A549 (cell line): ENCODE measurements around the gene MGST2. TPM values are rescaled to one million over a fixed set of nuclear protein-coding genes. Genes with fewer than 3 reads are reported as not detected.

Experiments used
- ATAC-seq, 2 experiments: fragments of 200-7000 bp in 1 of 2; fragments of >200 bp in 1 of 2; cut with Nextera tagmentation in 1 of 2; cut with Tn5 transposase in 1 of 2; 3 replicates each; pipeline versions ENCODE4 v1.8.0 to v1.9.1; 2018 to 2020; ENCODE audit warnings: mild to moderate bottlenecking in 1 of 2, moderate library complexity in 1 of 2
- CTCF ChIA-PET: fragments of 300-600 bp; sonication (Branson Sonifier 250); formaldehyde crosslinking; extraction: SDS; loops from one replicate; lab custom pipeline; 2021; ENCODE audit warnings: antibody characterized with exemption, inconsistent platforms; lab: Yijun Ruan, JAX
- POLR2A ChIA-PET: fragments of 350-600 bp; formaldehyde crosslinking; extraction: SDS; loops from one replicate; lab custom pipeline; 2021; ENCODE audit warnings: antibody characterized with exemption, inconsistent platforms; lab: Yijun Ruan, JAX
- DNase-seq, 2 experiments: peaks; one replicate each; pipeline versions ENCODE4 v3.0.0 to v3.0.0-alpha.2; 2011 to 2016; ENCODE audit warnings: low read depth in 1 of 2, low spot score in 1 of 2
- FAIRE-seq: peaks from 2 replicates; lab custom pipeline; 2011; peaks lifted over from hg19 to GRCh38; lab: Jason Lieb, UNC
- H3K27ac ChIP-seq, 2 experiments: fragments of >200 bp; sonication (Bioruptor Twin); formaldehyde crosslinking; 3 replicates each; pipeline ENCODE4 v1.5.1; 2016 to 2017
- H3K4me1 ChIP-seq: fragments of >200 bp; sonication (Bioruptor Twin); formaldehyde crosslinking; 3 replicates; pipeline ENCODE4 v1.6.1; 2016
- H3K4me2 ChIP-seq: fragments of >200 bp; sonication (Bioruptor Twin); formaldehyde crosslinking; 3 replicates; pipeline ENCODE4 v1.6.1; 2016
- H3K4me3 ChIP-seq: fragments of >200 bp; sonication (Bioruptor Twin); formaldehyde crosslinking; 3 replicates; pipeline ENCODE4 v1.5.1; 2016
- H3K9me3 ChIP-seq: fragments of >200 bp; sonication (Bioruptor Twin); formaldehyde crosslinking; 3 replicates; pipeline ENCODE4 v1.6.1; 2016
- EHF ChIP-seq: fragments of 250-450 bp; sonication (Bioruptor Pico); IDR thresholded peaks from 2 replicates; pipeline ENCODE4 v1.5.0; 2020; ENCODE audit warnings: mild to moderate bottlenecking
- ESRRA ChIP-seq: fragments of 150-350 bp; IDR thresholded peaks from 2 replicates; pipeline ENCODE4 v1.6.1; 2014; ENCODE audit warnings: mild to moderate bottlenecking, low read length, borderline replicate concordance
- FOSB ChIP-seq: fragments of 250-450 bp; sonication (Bioruptor Pico); IDR thresholded peaks from 2 replicates; pipeline ENCODE4 v1.5.0; 2020; ENCODE audit warnings: mild to moderate bottlenecking, moderate library complexity
- HDAC2 ChIP-seq: fragments of 200-600 bp; sonication (generic); IDR thresholded peaks from 2 replicates; pipeline ENCODE4 v1.6.1; 2016
- HEYL ChIP-seq: fragments of 250-450 bp; sonication (Bioruptor Pico); IDR thresholded peaks from 2 replicates; pipeline ENCODE4 v1.8.0; 2021; ENCODE audit warnings: mild to moderate bottlenecking, moderate library complexity
- HOXB5 ChIP-seq: fragments of 250-450 bp; sonication (Bioruptor Pico); IDR thresholded peaks from 2 replicates; pipeline ENCODE4 v1.5.0; 2020; ENCODE audit warnings: mild to moderate bottlenecking, moderate library complexity
- JUN ChIP-seq, 2 experiments: fragments of >200 bp; sonication (Bioruptor Twin); formaldehyde crosslinking; IDR thresholded peaks; 2 replicates in 1 of 2; 3 replicates in 1 of 2; pipeline ENCODE4 v1.6.1; 2016 to 2017
- JUNB ChIP-seq: fragments of >200 bp; sonication (Bioruptor Twin); formaldehyde crosslinking; IDR thresholded peaks from 2 replicates; pipeline ENCODE4 v1.6.1; 2016
- KDM5A ChIP-seq: fragments of 200-600 bp; sonication (generic); IDR thresholded peaks from 2 replicates; pipeline ENCODE4 v1.6.1; 2016; ENCODE audit warnings: antibody characterized with exemption, mild to moderate bottlenecking
- MAFK ChIP-seq: fragments of 450-650 bp; IDR thresholded peaks from 2 replicates; pipeline ENCODE4 v1.6.1; 2014; ENCODE audit not compliant: partially characterized antibody
- NR3C1 ChIP-seq: fragments of >200 bp; sonication (Bioruptor Twin); formaldehyde crosslinking; IDR thresholded peaks from 3 replicates; pipeline ENCODE4 v1.6.1; 2017
- POLR2A ChIP-seq: IDR thresholded peaks from 2 replicates; pipeline ENCODE4 v1.6.1; 2012; ENCODE audit warnings: mild to moderate bottlenecking, low read length
- POLR2AphosphoS2 ChIP-seq: conservative IDR thresholded peaks from 2 replicates; pipeline ENCODE4 v1.6.1; 2012; ENCODE audit warnings: low read length, improper control_type of control experiment, inconsistent platforms
- RCOR1 ChIP-seq: fragments of 150-350 bp; IDR thresholded peaks from 2 replicates; pipeline ENCODE4 v1.6.1; 2014; ENCODE audit warnings: antibody characterized with exemption, low read length, low read depth
- SREBF2 ChIP-seq: fragments of 450-650 bp; IDR thresholded peaks from 2 replicates; pipeline ENCODE4 v1.6.1; 2014; ENCODE audit warnings: mild to moderate bottlenecking, moderate library complexity
- TP53 ChIP-seq: fragments of 250-450 bp; sonication (Bioruptor Pico); IDR thresholded peaks from 2 replicates; pipeline ENCODE4 v1.5.0; 2021; ENCODE audit warnings: mild to moderate bottlenecking, moderate library complexity
- ZSCAN20 ChIP-seq: fragments of 250-450 bp; sonication (Bioruptor Pico); IDR thresholded peaks from 2 replicates; pipeline ENCODE4 v1.8.0; 2022; ENCODE audit warnings: mild to moderate bottlenecking, moderate library complexity
- WGBS: methylation state at CpG from one replicate; pipeline ENCODE4 v1.1.6; 2017; ENCODE audit errors: missing lambda C conversion rate; 5-methylcytosine and 5-hydroxymethylcytosine counted together
- polyA plus RNA-seq, 4 experiments: library from polyadenylated mRNA; depleted of rRNA in 3 of 4; stranded (reverse); fragments of >200 nt; fragmentation: RNase III in 1 of 4; extraction: RNeasy Plus Mini Kit Qiagen cat#74134 plus additional on column Dnase treatment in 1 of 4; gene quantifications; 2 replicates in 3 of 4; 3 replicates in 1 of 4; pipeline ENCODE4 v1.2.3, GENCODE V29; 2011 to 2017
- TF ChIP-seq, protein P1 (sequence below): fragments of >200 bp; sonication (Bioruptor Twin); formaldehyde crosslinking; IDR thresholded peaks from 2 replicates; pipeline ENCODE4 v1.6.1; 2016
- TF ChIP-seq, protein P2 (sequence below): fragments of 250-450 bp; sonication (Bioruptor Pico); IDR thresholded peaks from 2 replicates; pipeline ENCODE4 v1.5.0; 2020; ENCODE audit warnings: low read depth, mild to moderate bottlenecking, moderate library complexity
- TF ChIP-seq, protein P3 (sequence below): fragments of 250-450 bp; sonication (Bioruptor Pico); IDR thresholded peaks from 2 replicates; pipeline ENCODE4 v1.5.0; 2021; ENCODE audit warnings: mild to moderate bottlenecking, moderate library complexity, borderline replicate concordance
- TF ChIP-seq, protein P4 (sequence below): fragments of 200-600 bp; sonication (generic); IDR thresholded peaks from 2 replicates; pipeline ENCODE4 v1.6.1; 2016; ENCODE audit warnings: antibody characterized with exemption, mild to moderate bottlenecking, moderate library complexity
- TF ChIP-seq, protein P5 (sequence below): fragments of 450-650 bp; IDR thresholded peaks from 2 replicates; pipeline ENCODE4 v1.6.1; 2014; ENCODE audit warnings: antibody characterized with exemption

The MGST2 gene
- polyA plus RNA-seq, 2 of the 4 experiments (the other 2 are of a cell fraction) = 44.0 to 62.1 TPM

DNA sequence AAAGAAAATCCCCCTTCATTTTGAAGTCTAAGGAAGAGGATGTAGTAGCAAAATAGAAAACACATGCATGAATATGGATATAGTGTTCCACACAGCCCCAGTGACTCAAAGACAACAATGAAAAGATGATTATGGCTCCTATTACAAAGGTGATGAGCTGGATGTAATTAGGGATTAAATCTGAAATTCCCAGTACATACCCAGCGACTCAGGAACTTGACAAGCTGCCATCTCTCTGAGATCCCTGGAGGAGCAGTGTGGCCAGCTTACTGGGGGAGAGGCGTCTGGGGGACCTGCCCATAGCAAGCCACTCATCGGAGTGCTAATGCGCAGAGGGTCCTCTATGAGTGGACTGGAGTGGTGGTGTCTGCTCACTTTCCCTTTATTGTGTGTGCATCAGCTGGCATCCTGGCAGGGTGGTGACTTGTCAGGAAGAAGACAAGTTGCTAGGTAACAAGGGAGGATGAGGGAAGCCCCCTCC is 42.7 kb upstream of the MGST2 start:
- TF ChIP-seq NR3C1 = no peak
- TF ChIP-seq ZSCAN20 (CRISPR knock-in tag) = no peak
- TF ChIP-seq ESRRA = no peak
- no peak for TF ChIP-seq JUN (IDR thresholded peaks at IDR 0.05)
- no peak for TF ChIP-seq HDAC2
- TF ChIP-seq HEYL (CRISPR knock-in tag) = no peak
- TF ChIP-seq, protein P1, sequence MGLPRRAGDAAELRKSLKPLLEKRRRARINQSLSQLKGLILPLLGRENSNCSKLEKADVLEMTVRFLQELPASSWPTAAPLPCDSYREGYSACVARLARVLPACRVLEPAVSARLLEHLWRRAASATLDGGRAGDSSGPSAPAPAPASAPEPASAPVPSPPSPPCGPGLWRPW = no peak
- Histone ChIP-seq H3K27ac (no peak overlapping the region), H3K4me3 (no peak overlapping the region), H3K9me3 (no peaks in the 10 kb centered on the region), H3K4me1 (no peaks in the 10 kb centered on the region), H3K4me2 (no peak overlapping the region)
- ATAC-seq = no peak
- no peak for FAIRE-seq
- WGBS = 57% methylated on average over 4 of the region's 4 CpGs
- ChIA-PET CTCF (interaction anchor here (0.9 to 1.5 kb wide), 2 partner anchors 11 to 19 kb away, joined by 7 to 8 read pairs; no protein-coding TSS in a partner anchor), POLR2A (no interaction called here)
- no peak for DNase-seq

DNA sequence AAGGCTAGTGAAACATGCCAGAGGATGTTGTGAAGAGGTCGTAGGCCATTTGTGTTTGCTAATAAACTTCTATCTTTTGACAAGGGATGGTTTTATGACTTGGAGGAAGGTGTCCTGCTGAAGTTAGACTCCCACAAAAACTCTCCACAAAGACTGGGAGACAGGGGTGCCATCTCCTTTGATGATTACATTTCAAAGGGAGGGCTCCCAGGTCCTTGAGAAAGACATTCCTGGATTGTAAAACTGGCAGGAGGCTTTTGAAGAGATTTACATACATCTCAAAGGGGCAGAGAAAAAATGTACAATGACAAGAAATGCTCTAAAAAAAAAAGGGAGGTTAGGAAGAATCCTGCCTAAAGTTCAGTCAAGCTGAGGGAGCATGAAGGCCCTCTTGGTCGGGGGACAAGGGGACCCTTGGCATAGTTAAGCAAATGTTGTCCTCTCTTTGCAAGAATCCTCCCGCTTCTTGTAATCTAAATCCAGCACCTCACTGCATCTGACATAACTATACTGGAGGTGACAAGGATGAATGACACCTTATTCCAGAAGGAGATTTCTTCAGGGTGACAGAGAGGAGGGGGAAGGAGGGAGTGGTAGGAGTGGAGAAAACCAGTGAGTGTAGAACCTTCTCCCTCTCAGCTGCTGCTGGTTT is 41.1 kb upstream of the MGST2 start:
- no peak for FAIRE-seq
- POLR2A ChIA-PET = no interaction called here
- H3K9me3 ChIP-seq = no peaks in the 10 kb centered on the region
- TF ChIP-seq, protein P2, sequence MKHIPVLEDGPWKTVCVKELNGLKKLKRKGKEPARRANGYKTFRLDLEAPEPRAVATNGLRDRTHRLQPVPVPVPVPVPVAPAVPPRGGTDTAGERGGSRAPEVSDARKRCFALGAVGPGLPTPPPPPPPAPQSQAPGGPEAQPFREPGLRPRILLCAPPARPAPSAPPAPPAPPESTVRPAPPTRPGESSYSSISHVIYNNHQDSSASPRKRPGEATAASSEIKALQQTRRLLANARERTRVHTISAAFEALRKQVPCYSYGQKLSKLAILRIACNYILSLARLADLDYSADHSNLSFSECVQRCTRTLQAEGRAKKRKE (CRISPR knock-in tag) = no peak
- TF ChIP-seq RCOR1 = no peak
- TF ChIP-seq, protein P1 = no peak
- TF ChIP-seq NR3C1 = no peak
- TF ChIP-seq TP53 = no peak
- no peak for TF ChIP-seq FOSB (CRISPR knock-in tag)
- TF ChIP-seq, all 56 proteins: peak for 0
- H3K4me1 ChIP-seq = no peaks in the 10 kb centered on the region
- WGBS = 62% methylated on average over 3 of the region's 3 CpGs
- no peak overlapping the region for H3K27ac ChIP-seq
- CTCF ChIA-PET = interaction anchor here (1.0 to 2.1 kb wide), 3 partner anchors 9 to 33 kb away, joined by 3 to 6 read pairs (median 3); no protein-coding TSS in a partner anchor
- ATAC-seq (no peak), DNase-seq (no peak)
- no peak overlapping the region for H3K4me2 ChIP-seq
- no peak overlapping the region for H3K4me3 ChIP-seq

DNA sequence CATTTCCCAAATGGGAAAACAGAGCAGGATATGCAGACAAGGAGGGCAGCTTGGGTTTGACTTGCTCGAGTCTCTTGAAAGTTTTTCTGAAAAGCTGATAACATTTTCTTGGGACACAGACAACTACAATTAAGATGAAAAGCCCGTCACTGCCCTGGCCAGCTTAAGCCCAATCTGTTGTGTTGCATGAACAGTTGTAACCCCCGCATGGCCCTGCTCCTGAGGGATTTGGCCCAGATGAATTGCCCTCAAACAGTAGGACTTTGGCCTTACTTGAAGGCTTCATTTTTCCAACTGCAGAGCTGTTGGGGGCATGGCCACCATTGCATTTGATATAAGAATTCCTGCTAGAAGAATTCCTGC is 40.5 kb upstream of the MGST2 start:
- TF ChIP-seq POLR2A (no peak), RCOR1 (no peak), HOXB5 (CRISPR knock-in tag) (no peak)
- Histone ChIP-seq H3K27ac (no peak overlapping the region), H3K4me2 (no peak overlapping the region), H3K4me3 (no peak overlapping the region), H3K9me3 (no peaks in the 10 kb centered on the region), H3K4me1 (no peaks in the 10 kb centered on the region)
- CTCF ChIA-PET = interaction anchor here (1.0 to 2.1 kb wide), 5 partner anchors 9 to 43 kb away, joined by 3 to 6 read pairs (median 5); no protein-coding TSS in a partner anchor
- DNase-seq (no peak), FAIRE-seq (no peak), ATAC-seq (no peak)
- WGBS = 90% methylated on average over 3 of the region's 3 CpGs
- POLR2A ChIA-PET = no interaction called here

DNA sequence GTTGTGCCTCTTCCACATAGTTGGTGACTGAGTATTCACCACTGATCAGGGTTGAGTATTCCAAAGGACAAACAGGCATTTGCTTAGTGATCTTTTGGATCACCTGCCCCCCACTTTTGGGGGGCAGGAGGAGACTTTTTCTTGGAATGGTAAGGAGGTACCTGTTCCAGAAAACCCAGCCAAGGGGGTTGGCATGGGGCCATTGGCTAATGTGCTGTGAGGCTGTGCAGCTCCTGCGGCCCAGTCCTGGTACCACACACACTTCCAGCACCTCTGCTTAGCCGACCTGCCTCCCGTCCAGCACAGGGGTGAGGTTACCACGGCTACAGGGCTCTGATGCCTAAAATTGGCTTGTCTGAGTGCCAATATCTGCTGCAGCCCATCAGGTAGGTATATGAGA is 40.1 kb upstream of the MGST2 start:
- Histone ChIP-seq H3K27ac (no peak overlapping the region), H3K9me3 (no peaks in the 10 kb centered on the region), H3K4me3 (no peak overlapping the region), H3K4me1 (no peaks in the 10 kb centered on the region), H3K4me2 (no peak overlapping the region)
- DNase-seq = no peak
- ATAC-seq = no peak
- FAIRE-seq = no peak
- POLR2A ChIA-PET = no interaction called here
- 65% methylated on average over 4 of the region's 4 CpGs for WGBS
- CTCF ChIA-PET = interaction anchor here (1.0 to 4.8 kb wide), 8 partner anchors 8 to 128 kb away, joined by 3 to 16 read pairs (median 5); no protein-coding TSS in a partner anchor
- TF ChIP-seq KDM5A (no peak), ESRRA (no peak), EHF (no peak), JUN (IDR thresholded peaks at IDR 0.05) (no peak), SREBF2 (no peak), POLR2AphosphoS2 (no peak), POLR2A (no peak), JUNB (no peak), MAFK (no peak)
- TF ChIP-seq, protein P3, sequence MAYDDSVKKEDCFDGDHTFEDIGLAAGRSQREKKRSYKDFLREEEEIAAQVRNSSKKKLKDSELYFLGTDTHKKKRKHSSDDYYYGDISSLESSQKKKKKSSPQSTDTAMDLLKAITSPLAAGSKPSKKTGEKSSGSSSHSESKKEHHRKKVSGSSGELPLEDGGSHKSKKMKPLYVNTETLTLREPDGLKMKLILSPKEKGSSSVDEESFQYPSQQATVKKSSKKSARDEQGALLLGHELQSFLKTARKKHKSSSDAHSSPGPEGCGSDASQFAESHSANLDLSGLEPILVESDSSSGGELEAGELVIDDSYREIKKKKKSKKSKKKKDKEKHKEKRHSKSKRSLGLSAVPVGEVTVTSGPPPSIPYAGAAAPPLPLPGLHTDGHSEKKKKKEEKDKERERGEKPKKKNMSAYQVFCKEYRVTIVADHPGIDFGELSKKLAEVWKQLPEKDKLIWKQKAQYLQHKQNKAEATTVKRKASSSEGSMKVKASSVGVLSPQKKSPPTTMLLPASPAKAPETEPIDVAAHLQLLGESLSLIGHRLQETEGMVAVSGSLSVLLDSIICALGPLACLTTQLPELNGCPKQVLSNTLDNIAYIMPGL = no peak
- TF ChIP-seq, protein P4, sequence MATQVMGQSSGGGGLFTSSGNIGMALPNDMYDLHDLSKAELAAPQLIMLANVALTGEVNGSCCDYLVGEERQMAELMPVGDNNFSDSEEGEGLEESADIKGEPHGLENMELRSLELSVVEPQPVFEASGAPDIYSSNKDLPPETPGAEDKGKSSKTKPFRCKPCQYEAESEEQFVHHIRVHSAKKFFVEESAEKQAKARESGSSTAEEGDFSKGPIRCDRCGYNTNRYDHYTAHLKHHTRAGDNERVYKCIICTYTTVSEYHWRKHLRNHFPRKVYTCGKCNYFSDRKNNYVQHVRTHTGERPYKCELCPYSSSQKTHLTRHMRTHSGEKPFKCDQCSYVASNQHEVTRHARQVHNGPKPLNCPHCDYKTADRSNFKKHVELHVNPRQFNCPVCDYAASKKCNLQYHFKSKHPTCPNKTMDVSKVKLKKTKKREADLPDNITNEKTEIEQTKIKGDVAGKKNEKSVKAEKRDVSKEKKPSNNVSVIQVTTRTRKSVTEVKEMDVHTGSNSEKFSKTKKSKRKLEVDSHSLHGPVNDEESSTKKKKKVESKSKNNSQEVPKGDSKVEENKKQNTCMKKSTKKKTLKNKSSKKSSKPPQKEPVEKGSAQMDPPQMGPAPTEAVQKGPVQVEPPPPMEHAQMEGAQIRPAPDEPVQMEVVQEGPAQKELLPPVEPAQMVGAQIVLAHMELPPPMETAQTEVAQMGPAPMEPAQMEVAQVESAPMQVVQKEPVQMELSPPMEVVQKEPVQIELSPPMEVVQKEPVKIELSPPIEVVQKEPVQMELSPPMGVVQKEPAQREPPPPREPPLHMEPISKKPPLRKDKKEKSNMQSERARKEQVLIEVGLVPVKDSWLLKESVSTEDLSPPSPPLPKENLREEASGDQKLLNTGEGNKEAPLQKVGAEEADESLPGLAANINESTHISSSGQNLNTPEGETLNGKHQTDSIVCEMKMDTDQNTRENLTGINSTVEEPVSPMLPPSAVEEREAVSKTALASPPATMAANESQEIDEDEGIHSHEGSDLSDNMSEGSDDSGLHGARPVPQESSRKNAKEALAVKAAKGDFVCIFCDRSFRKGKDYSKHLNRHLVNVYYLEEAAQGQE = no peak
- TF ChIP-seq, protein P5, sequence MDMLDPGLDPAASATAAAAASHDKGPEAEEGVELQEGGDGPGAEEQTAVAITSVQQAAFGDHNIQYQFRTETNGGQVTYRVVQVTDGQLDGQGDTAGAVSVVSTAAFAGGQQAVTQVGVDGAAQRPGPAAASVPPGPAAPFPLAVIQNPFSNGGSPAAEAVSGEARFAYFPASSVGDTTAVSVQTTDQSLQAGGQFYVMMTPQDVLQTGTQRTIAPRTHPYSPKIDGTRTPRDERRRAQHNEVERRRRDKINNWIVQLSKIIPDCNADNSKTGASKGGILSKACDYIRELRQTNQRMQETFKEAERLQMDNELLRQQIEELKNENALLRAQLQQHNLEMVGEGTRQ = no peak
